Measurements from ENCODE around the gene ISYNA1. TPM values are rescaled to one million over a fixed set of nuclear protein-coding genes. Genes with fewer than 3 reads are reported as not detected.

ISYNA1 gene
- total and polyA plus RNA-seq, 2 donors (not counting 3 experiments of a cell fraction or from before 2014, with no cell fraction given): 69.0 to 70.2 TPM

GRCh38 chr19:18421371-18421959 lies 16.5 kb downstream of the ISYNA1 start:
- FAIRE-seq: no peak
- Histone ChIP-seq H3K4me3 (replicated peaks in 1 of 3; ENCODE audit: insufficient read depth in 1 of 3, low read depth in 1 of 3, low read length in 3 of 3) (no peak overlapping the region), H3K9ac (replicated peaks; ENCODE audit: extremely low read depth, insufficient read depth, low read length) (no peak overlapping the region), H2AFZ (ENCODE audit: low read depth, low read length) (no peak overlapping the region), H3K79me2 (ENCODE audit: control insufficient read depth, insufficient read depth, low read length) (peaks cover 68% of the 10 kb centered on the region), H3K27ac (ENCODE audit: insufficient read depth, low read depth, low read length) (no peak overlapping the region), H3K9me1 (replicated peaks; ENCODE audit: control insufficient read depth, extremely low read depth, insufficient read depth, low read length) (no peaks in the 10 kb centered on the region), H3K4me2 (ENCODE audit: insufficient read depth, low read length) (no peak overlapping the region), H3K4me1 (ENCODE audit: control insufficient read depth, extremely low read depth, insufficient read depth, low read length) (peaks cover 26% of the 10 kb centered on the region), H3K27me3 (ENCODE audit: control insufficient read depth in 2 of 2, insufficient read depth in 2 of 2, low read length in 2 of 2) (no peaks in the 10 kb centered on the region), H3K36me3 (ENCODE audit: control insufficient read depth in 2 of 2, extremely low read depth in 1 of 2, insufficient read depth in 2 of 2, low read length in 2 of 2) (no peaks in the 10 kb centered on the region), H3K9me3 (replicated peaks; ENCODE audit: control insufficient read depth, insufficient read depth, low read length) (no peaks in the 10 kb centered on the region), H4K20me1 (replicated peaks; ENCODE audit: control insufficient read depth, extremely low read depth, insufficient read depth, low read length) (no peaks in the 10 kb centered on the region)
- dilution Hi-C loops (cut with MboI; ENCODE audit: extremely low pct_ligation_motif_present, low sequenced_read_pairs): no loop called here
- intact Hi-C loops (cut with micrococcal nuclease): no loop called here
- no peak for TF ChIP-seq POLR2AphosphoS5 (IDR thresholded peaks at IDR 0.05; ENCODE audit: insufficient read depth, low read depth, low read length)
- no peak for TF ChIP-seq EZH2 (IDR thresholded peaks at IDR 0.05; ENCODE audit: borderline replicate concordance, low read depth, low read length, severe bottlenecking)
- no peak for TF ChIP-seq MAX (IDR thresholded peaks at IDR 0.05; ENCODE audit: insufficient read depth, insufficient read length)
- TF ChIP-seq JUN (IDR thresholded peaks at IDR 0.05; ENCODE audit: borderline replicate concordance, insufficient read depth, insufficient read length, low read depth): no peak
- no peak for TF ChIP-seq MYC (IDR thresholded peaks at IDR 0.05; ENCODE audit: low read depth, low read length)
- ChIA-PET POLR2A (no interaction called here), CTCF (interaction anchor here (1.0 to 1.5 kb wide), 7 partner anchors 16 to 142 kb away, joined by 3 to 4 read pairs (median 3); no protein-coding TSS in a partner anchor)
- DNase-seq (ENCODE audit: low read depth, low spot score): no peak
- no TSS peak for BruUV-seq (replicated peaks)

- Histone ChIP-seq H3K4me1 (ENCODE audit: control insufficient read depth, extremely low read depth, insufficient read depth, low read length) (peaks cover 30% of the 10 kb centered on the region), H3K4me3 (replicated peaks in 1 of 3; ENCODE audit: insufficient read depth in 1 of 3, low read depth in 1 of 3, low read length in 3 of 3) (peak overlapping the region in 1 of 3 experiments; percentile 73), H3K27ac (ENCODE audit: insufficient read depth, low read depth, low read length) (no peak overlapping the region), H3K9ac (replicated peaks; ENCODE audit: extremely low read depth, insufficient read depth, low read length) (peak overlapping the region; percentile 71), H3K9me1 (replicated peaks; ENCODE audit: control insufficient read depth, extremely low read depth, insufficient read depth, low read length) (no peaks in the 10 kb centered on the region), H3K4me2 (ENCODE audit: insufficient read depth, low read length) (peak overlapping the region; percentile 57), H4K20me1 (replicated peaks; ENCODE audit: control insufficient read depth, extremely low read depth, insufficient read depth, low read length) (no peaks in the 10 kb centered on the region), H3K9me3 (replicated peaks; ENCODE audit: control insufficient read depth, insufficient read depth, low read length) (no peaks in the 10 kb centered on the region), H3K79me2 (ENCODE audit: control insufficient read depth, insufficient read depth, low read length) (peaks cover 63% of the 10 kb centered on the region), H2AFZ (ENCODE audit: low read depth, low read length) (no peak overlapping the region), H3K36me3 (ENCODE audit: control insufficient read depth in 2 of 2, extremely low read depth in 1 of 2, insufficient read depth in 2 of 2, low read length in 2 of 2) (no peaks in the 10 kb centered on the region), H3K27me3 (ENCODE audit: control insufficient read depth in 2 of 2, insufficient read depth in 2 of 2, low read length in 2 of 2) (no peaks in the 10 kb centered on the region)
- FAIRE-seq (no peak), DNase-seq (ENCODE audit: low read depth, low spot score) (no peak)
- ChIA-PET CTCF (interaction anchor here (1.5 kb wide), 3 partner anchors 16 to 141 kb away, joined by 3 to 4 read pairs (median 3); no protein-coding TSS in a partner anchor), POLR2A (no interaction called here)
- TSS peak; percentile 11 for BruUV-seq (replicated peaks)
- intact Hi-C loops (cut with micrococcal nuclease): no loop called here
- dilution Hi-C loops (cut with MboI; ENCODE audit: extremely low pct_ligation_motif_present, low sequenced_read_pairs): no loop called here
- no peak for TF ChIP-seq MYC (IDR thresholded peaks at IDR 0.05; ENCODE audit: low read depth, low read length)
Measured at GRCh38 chr19:18420930-18421329, 17.0 kb downstream of the ISYNA1 start.
